ENCODE data around the gene MED12.

The MED12 gene

GRCh38 chrX:71107245-71107644, 11.2 kb upstream of the MED12 start:
- no peak for DNase-seq

GRCh38 chrX:71107762-71108360, 10.5 kb upstream of the MED12 start:
- no peak for DNase-seq

GRCh38 chrX:71109051-71109450, 9.3 kb upstream of the MED12 start:
- DNase-seq = no peak

- DNase-seq = no peak
Measured at GRCh38 chrX:71111141-71111843, 7.1 kb upstream of the MED12 start, which contains the start of gene IL2RG. Gene IL2RG, minus strand, starts transcription at chrX:71111577. Its CDS starts 38 bp downstream, at chrX:71111539.

- no peak for DNase-seq
Measured at GRCh38 chrX:71111921-71112431, 6.4 kb upstream of the MED12 start.

GRCh38 chrX:71117358-71117757, 1.0 kb upstream of the MED12 start:
- DNase-seq = no peak

- DNase-seq = peak in 2 of 56 donors; percentile 22 to 24
Measured at GRCh38 chrX:71118985-71119535, 664 bp downstream of the MED12 start.

- no peak for DNase-seq
Measured at GRCh38 chrX:71128166-71128833, 9.9 kb downstream of the MED12 start.

GRCh38 chrX:71128915-71129765, 10.7 kb downstream of the MED12 start:
- DNase-seq = peak in 49 of 56 donors; percentile 0 to 72 (median 22)

GRCh38 chrX:71131510-71131909, 13.1 kb downstream of the MED12 start:
- no peak for DNase-seq

GRCh38 chrX:71140440-71140839, 22.0 kb downstream of the MED12 start:
- no peak for DNase-seq

- peak in 37 of 56 donors; percentile 1 to 71 (median 17) for DNase-seq
Measured at GRCh38 chrX:71143508-71143907, 25.1 kb downstream of the MED12 start.

GRCh38 chrX:71144651-71145050, 26.3 kb downstream of the MED12 start, which contains the start of gene NLGN3:
Gene NLGN3, plus strand, starts transcription at chrX:71144841. Its CDS starts 2,909 bp downstream, at chrX:71147750.
- DNase-seq = peak in 47 of 56 donors; percentile 5 to 69 (median 22)

- peak in 16 of 56 donors; percentile 1 to 36 (median 15) for DNase-seq
Measured at GRCh38 chrX:71147496-71148277, 29.3 kb downstream of the MED12 start.

GRCh38 chrX:71148278-71148663, 29.9 kb downstream of the MED12 start:
- no peak for DNase-seq

- DNase-seq = no peak
Measured at GRCh38 chrX:71151366-71151765, 33.0 kb downstream of the MED12 start.

GRCh38 chrX:71154196-71154595, 35.8 kb downstream of the MED12 start:
- DNase-seq = no peak

GRCh38 chrX:71154641-71155040, 36.2 kb downstream of the MED12 start:
- no peak for DNase-seq

GRCh38 chrX:71158603-71159002, 40.2 kb downstream of the MED12 start:
- peak in 1 of 56 donors; percentile 4 for DNase-seq

GRCh38 chrX:71159335-71159734, 40.9 kb downstream of the MED12 start:
- DNase-seq = no peak
